ENCODE measurements around the gene CELF2. TPM values are rescaled to one million over a fixed set of nuclear protein-coding genes. Genes with fewer than 3 reads are reported as not detected.
A peak's percentile ranks its signal among the peaks of the same experiment; 100 is the strongest.

CELF2 gene
- total RNA-seq, 1 donor from 2014 or later, result 89.2 TPM

DNA sequence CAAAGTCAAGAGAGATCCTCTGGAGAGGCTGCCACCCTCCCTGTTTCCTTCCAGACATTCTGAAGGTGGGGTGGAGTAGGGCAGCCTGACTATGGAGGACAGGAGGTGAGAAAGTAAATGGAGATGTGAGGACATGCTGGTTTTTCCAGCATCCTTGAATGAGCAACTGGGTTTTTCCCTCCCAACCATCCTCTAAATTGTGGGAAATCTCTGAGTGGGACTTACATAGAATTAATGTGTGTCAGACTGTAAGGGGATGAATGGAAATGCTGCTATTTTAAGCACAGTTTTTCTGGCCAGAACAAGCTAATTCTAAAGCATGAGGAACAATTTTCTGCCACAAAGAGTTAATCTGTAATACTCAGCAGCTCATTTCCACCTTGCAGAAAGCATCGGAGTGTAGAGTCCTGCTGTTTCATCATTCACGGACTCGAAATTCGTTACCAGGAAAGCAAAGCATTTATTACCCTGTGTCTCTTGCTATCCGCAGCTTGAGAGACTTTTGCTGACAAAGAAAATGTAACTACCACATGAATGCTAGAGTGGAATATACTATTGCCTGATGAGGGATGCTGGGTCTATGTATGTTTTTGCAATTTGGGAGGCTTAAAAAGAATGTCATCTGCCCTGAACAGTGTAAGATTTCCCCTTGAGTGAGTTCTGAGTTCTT, 213.0 kb downstream of the CELF2 start:
- CTCF ChIA-PET, result interaction anchor here (1.5 kb wide), 1 partner anchor 12 kb away, joined by 6 read pairs; no protein-coding TSS in a partner anchor
- Mint-ChIP-seq H3K36me3 (ENCODE audit: low read depth) (peaks cover 57% of the 10 kb centered on the region), H3K27ac (peak overlapping the region; percentile 76), H3K9me3 (no peaks in the 10 kb centered on the region), H3K4me1 (peaks cover 93% of the 10 kb centered on the region), H3K4me3 (peak overlapping the region; percentile 36), H3K27me3 (no peaks in the 10 kb centered on the region)
- intact Hi-C loops (cut with micrococcal nuclease), result no loop called here
- ATAC-seq (ENCODE audit: low read depth), result no peak
- POLR2A ChIA-PET, result interaction anchor here (0.6 to 3.3 kb wide), 3 partner anchors 12 to 40 kb away, joined by 3 to 23 read pairs (median 9); no protein-coding TSS in a partner anchor
- no peak for DNase-seq
- TF ChIP-seq, protein P1, sequence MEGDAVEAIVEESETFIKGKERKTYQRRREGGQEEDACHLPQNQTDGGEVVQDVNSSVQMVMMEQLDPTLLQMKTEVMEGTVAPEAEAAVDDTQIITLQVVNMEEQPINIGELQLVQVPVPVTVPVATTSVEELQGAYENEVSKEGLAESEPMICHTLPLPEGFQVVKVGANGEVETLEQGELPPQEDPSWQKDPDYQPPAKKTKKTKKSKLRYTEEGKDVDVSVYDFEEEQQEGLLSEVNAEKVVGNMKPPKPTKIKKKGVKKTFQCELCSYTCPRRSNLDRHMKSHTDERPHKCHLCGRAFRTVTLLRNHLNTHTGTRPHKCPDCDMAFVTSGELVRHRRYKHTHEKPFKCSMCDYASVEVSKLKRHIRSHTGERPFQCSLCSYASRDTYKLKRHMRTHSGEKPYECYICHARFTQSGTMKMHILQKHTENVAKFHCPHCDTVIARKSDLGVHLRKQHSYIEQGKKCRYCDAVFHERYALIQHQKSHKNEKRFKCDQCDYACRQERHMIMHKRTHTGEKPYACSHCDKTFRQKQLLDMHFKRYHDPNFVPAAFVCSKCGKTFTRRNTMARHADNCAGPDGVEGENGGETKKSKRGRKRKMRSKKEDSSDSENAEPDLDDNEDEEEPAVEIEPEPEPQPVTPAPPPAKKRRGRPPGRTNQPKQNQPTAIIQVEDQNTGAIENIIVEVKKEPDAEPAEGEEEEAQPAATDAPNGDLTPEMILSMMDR (IDR thresholded peaks at IDR 0.05), result no peak

DNA sequence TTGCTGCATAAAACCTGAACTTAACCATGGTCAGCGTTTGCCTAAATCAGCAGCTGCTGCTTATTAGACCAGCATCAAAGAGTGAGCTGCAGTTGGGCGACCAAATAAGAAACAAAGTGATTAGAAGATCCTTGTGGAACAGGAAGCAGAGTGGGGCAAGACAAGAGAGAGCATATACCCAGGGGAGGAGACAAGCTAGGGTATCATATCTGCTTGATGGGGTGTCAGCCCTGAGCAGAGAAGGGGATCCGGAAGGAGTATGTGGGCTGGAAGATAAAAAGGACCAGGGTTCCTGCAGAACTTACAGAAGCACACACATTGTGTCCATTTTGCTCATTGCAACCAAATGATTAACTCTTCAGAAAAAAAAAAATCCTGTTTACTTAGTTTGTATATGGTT, 213.6 kb downstream of the CELF2 start:
- H3K4me3 Mint-ChIP-seq, result peak overlapping the region; percentile 36
- ChIA-PET CTCF (interaction anchor here (0.9 to 1.5 kb wide), 2 partner anchors 12 to 119 kb away, joined by 3 to 6 read pairs; no protein-coding TSS in a partner anchor), POLR2A (interaction anchor here (0.6 to 3.3 kb wide), 6 partner anchors 11 to 370 kb away, joined by 3 to 23 read pairs (median 4); no protein-coding TSS in a partner anchor)
- no peak for ATAC-seq (ENCODE audit: low read depth)
- H3K4me1 Mint-ChIP-seq, result peaks cover 93% of the 10 kb centered on the region
- DNase-seq, result no peak
- no peaks in the 10 kb centered on the region for H3K27me3 Mint-ChIP-seq
- no peaks in the 10 kb centered on the region for H3K9me3 Mint-ChIP-seq
- TF ChIP-seq, protein P1 (IDR thresholded peaks at IDR 0.05), result no peak
- intact Hi-C loops (cut with micrococcal nuclease), result no loop called here
- peaks cover 61% of the 10 kb centered on the region for H3K36me3 Mint-ChIP-seq (ENCODE audit: low read depth)
- peak overlapping the region; percentile 76 for H3K27ac Mint-ChIP-seq

GRCh38 chr10:11232222-11232961, 214.7 kb downstream of the CELF2 start:
- intact Hi-C loops (cut with micrococcal nuclease), result no loop called here
- TF ChIP-seq, protein P1 (IDR thresholded peaks at IDR 0.05), result no peak
- ChIA-PET CTCF (interaction anchor here (0.9 to 1.3 kb wide), 2 partner anchors 11 to 120 kb away, joined by 3 read pairs; no protein-coding TSS in a partner anchor), POLR2A (interaction anchor here (0.6 to 3.3 kb wide), 6 partner anchors 8 to 369 kb away, joined by 3 to 23 read pairs (median 4); no protein-coding TSS in a partner anchor)
- H3K27ac Mint-ChIP-seq, result peak overlapping the region; percentile 78
- H3K4me1 Mint-ChIP-seq, result peaks cover 93% of the 10 kb centered on the region
- H3K36me3 Mint-ChIP-seq (ENCODE audit: low read depth), result peaks cover 68% of the 10 kb centered on the region
- no peak for DNase-seq
- ATAC-seq (ENCODE audit: low read depth), result no peak
- H3K4me3 Mint-ChIP-seq, result no peak overlapping the region
- no peaks in the 10 kb centered on the region for H3K27me3 Mint-ChIP-seq
- H3K9me3 Mint-ChIP-seq, result no peaks in the 10 kb centered on the region

DNA sequence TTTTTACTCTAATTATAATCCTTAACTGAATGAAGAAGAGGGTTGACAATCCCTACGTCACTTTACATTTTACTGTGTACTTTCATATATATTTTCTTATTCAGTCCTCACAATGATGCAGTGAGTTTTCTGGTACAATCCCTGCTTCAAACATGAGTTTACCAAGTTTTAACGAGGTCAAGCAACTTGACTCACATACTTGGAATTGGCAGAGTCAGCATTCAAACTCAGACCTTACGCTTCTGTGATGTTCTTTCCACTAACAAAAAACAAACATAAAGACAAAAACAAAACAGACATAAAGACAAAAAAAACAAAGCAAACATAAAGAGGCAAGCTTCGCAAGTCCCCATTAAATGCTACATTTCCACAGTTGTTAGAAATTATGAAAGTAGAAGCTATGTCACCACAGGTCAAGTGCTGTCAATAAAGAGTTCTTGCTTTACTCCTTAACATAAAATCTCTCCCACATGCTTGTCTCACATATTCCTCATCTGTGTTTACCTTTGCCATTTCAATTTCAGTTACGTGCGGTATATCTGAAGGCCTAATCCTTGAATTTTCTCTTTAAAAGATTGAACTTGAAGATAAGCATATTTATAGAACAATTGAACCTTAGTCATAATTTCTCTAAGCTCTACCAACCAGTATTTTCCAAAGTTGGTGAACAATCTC, 217.3 kb downstream of the CELF2 start:
- ATAC-seq (ENCODE audit: low read depth) (no peak), DNase-seq (no peak)
- ChIA-PET POLR2A (interaction anchor here (0.9 to 2.8 kb wide), 3 partner anchors 8 to 71 kb away, joined by 3 to 11 read pairs (median 7); no protein-coding TSS in a partner anchor), CTCF (interaction anchor here (0.7 to 0.9 kb wide), 2 partner anchors 9 to 35 kb away, joined by 3 read pairs; no protein-coding TSS in a partner anchor)
- Mint-ChIP-seq H3K36me3 (ENCODE audit: low read depth) (peaks cover 63% of the 10 kb centered on the region), H3K4me1 (peaks cover 77% of the 10 kb centered on the region), H3K27ac (peak overlapping the region; percentile 15), H3K27me3 (no peaks in the 10 kb centered on the region), H3K4me3 (no peak overlapping the region), H3K9me3 (no peaks in the 10 kb centered on the region)
- intact Hi-C loops (cut with micrococcal nuclease), result no loop called here
- TF ChIP-seq, protein P1 (IDR thresholded peaks at IDR 0.05), result no peak
